22Rv1 (cell line): ENCODE data around the gene MCOLN3.
A peak's percentile ranks its signal among the peaks of the same experiment; 100 is the strongest.

Experiments used
- H3K27ac ChIP-seq: fragments of 450-650 bp; 2 replicates; pipeline ENCODE4 v1.5.1; 2017
- ZFX ChIP-seq: fragments of 450-650 bp; IDR thresholded peaks from 2 replicates; pipeline ENCODE4 v1.6.1; 2017; ENCODE audit warnings: antibody characterized with exemption, borderline replicate concordance
- TF ChIP-seq, protein P1 (sequence below): fragments of 450-650 bp; IDR thresholded peaks from 2 replicates; pipeline ENCODE4 v1.5.1; 2017; ENCODE audit warnings: mild to moderate bottlenecking

Gene MCOLN3

GRCh38 chr1:85001742-85002141 is 46.6 kb downstream of the MCOLN3 start:
- H3K27ac ChIP-seq, result no peak overlapping the region
- no peak for TF ChIP-seq ZFX
- TF ChIP-seq, protein P1, sequence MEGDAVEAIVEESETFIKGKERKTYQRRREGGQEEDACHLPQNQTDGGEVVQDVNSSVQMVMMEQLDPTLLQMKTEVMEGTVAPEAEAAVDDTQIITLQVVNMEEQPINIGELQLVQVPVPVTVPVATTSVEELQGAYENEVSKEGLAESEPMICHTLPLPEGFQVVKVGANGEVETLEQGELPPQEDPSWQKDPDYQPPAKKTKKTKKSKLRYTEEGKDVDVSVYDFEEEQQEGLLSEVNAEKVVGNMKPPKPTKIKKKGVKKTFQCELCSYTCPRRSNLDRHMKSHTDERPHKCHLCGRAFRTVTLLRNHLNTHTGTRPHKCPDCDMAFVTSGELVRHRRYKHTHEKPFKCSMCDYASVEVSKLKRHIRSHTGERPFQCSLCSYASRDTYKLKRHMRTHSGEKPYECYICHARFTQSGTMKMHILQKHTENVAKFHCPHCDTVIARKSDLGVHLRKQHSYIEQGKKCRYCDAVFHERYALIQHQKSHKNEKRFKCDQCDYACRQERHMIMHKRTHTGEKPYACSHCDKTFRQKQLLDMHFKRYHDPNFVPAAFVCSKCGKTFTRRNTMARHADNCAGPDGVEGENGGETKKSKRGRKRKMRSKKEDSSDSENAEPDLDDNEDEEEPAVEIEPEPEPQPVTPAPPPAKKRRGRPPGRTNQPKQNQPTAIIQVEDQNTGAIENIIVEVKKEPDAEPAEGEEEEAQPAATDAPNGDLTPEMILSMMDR, result no peak

DNA sequence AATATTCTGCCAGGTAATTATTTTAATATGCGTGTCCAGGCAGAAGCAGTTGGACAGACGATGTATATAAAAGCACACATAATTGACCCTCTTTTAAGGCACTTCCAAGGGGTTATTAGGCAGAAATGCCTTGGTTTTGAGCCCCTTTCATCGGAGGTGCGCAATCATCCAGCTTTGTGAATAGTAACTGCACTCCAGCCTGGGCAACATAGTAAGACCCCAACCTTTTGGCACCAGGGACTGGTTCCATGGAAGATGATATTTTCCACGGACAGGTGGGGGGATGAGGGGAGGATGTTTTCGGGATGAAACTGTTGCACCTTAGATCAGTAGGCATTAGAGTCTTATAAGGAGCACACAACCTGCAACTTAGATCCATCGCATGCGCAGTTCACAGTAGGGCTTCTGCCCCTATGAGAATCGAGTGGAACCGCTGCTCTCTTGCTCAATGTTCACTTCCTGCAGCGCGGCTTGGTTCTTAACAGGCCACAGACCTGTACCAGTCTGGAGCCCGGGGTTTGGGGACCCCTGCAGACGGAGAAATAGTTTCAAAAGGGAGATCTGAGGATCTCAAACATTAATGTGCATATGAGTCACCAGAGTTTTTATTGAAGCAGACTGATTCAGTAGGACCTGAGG is 49.5 kb downstream of the MCOLN3 start:
- no peak overlapping the region for H3K27ac ChIP-seq
- TF ChIP-seq, protein P1, result no peak
- no peak for TF ChIP-seq ZFX

GRCh38 chr1:84997667-84998600 is 50.4 kb downstream of the MCOLN3 start:
- H3K27ac ChIP-seq, result no peak overlapping the region
- TF ChIP-seq, protein P1, result 0 out of 2 replicates have a peak, but pooled peaks have one; percentile 1
- TF ChIP-seq ZFX, result no peak

DNA sequence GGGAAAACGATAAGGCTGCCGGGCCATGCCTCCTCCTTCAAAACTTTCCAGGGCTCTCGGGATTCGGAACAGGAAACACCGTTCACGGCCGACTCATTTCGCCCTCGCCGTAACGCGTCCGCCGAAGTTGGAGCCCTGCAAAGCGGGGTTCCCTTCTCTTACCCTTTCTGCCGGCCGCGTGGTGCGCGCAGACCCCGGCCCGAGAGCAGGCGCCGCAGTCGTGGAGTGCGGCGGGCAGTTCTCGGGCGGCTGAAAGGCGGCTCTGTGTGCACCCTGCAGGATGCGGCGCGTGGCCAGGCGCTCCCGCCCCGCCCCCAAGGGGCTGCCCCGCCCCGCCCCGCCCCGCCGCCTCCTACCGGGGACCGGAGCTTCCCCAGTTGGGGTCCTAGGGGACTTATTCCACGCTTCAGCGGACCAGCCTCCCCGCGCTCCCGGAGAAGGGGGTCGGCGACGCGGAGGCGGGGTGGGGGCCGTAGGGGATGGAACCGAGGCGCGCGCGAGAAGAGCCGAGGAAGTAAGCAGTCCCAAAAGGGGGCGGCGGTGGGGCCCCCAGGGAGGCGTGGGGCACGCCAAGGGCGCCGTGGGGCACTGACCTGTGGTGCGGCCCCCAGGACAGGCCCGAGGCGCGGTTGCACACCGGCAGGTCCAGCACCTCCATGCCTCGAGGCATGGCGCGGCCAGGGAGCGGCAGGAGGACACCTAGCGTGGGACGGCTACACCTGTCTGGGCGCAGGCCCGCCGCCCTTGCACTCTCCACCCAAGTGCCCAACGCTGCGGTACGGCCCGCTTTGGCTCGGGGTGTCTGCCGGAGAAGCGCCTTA is 51.2 kb downstream of the MCOLN3 start, which contains the start of gene MCOLN2:
MCOLN2 (minus strand) TSS at position 268 of the 821 bp plus-strand sequence; CDS start at position 27, 241 bp downstream.
- no peak within 1 kb of the TSS for H3K27ac ChIP-seq
- TF ChIP-seq, protein P1, result peak; percentile 18
- no peak for TF ChIP-seq ZFX

GRCh38 chr1:84995484-84996334 is 52.6 kb downstream of the MCOLN3 start:
- H3K27ac ChIP-seq, result no peak overlapping the region

More at GRCh38 chr1:84995484-84996334, 52.6 kb downstream of the MCOLN3 start:
- TF ChIP-seq, protein P1, result no peak
- no peak for TF ChIP-seq ZFX
